Esophagus squamous epithelium (tissue), 5 donors: ENCODE results near the gene TMEM245. TPM values are rescaled to one million over a fixed set of nuclear protein-coding genes. Genes with fewer than 3 reads are reported as not detected.

Experiments used
- DNase-seq: peaks from one replicate; lab custom pipeline; 2025; lab: John Stamatoyannopoulos, UW
- H3K27ac ChIP-seq, 4 donors: fragments of 200-600 bp; sonication (generic); one replicate each; pipeline ENCODE4 v1.5.1; 2016 to 2019; ENCODE audit warnings: mild to moderate bottlenecking in 1 of 4
- H3K27me3 ChIP-seq, 4 donors: fragments of 200-600 bp; sonication (generic); 1 replicate in 3 of 4; 2 replicates in 1 of 4; pipeline versions ENCODE4 v1.5.1 to v1.6.0; 2017 to 2021; ENCODE audit warnings: antibody characterized with exemption in 1 of 4
- H3K36me3 ChIP-seq, 3 donors: fragments of 200-600 bp; sonication (generic); one replicate each; pipeline ENCODE4 v1.5.1; 2016 to 2019
- H3K4me1 ChIP-seq, 3 donors: fragments of 200-600 bp; sonication (generic); one replicate each; pipeline ENCODE4 v1.5.1; 2017 to 2019
- H3K4me3 ChIP-seq, 4 donors: fragments of 200-600 bp; sonication (generic); 1 replicate in 3 of 4; 2 replicates in 1 of 4; pipeline ENCODE4 v1.5.1; 2016 to 2019; ENCODE audit warnings: mild to moderate bottlenecking in 2 of 4, moderate library complexity in 1 of 4
- H3K9me3 ChIP-seq, 3 donors: fragments of 200-600 bp; sonication (generic); one replicate each; pipeline ENCODE4 v1.5.1; 2016 to 2019
- POLR2A ChIP-seq, 4 donors: fragments of 450-650 bp; IDR thresholded peaks; one replicate each; pipeline ENCODE4 v1.6.1; 2017; ENCODE audit warnings: antibody characterized with exemption in 4 of 4, mild to moderate bottlenecking in 4 of 4, moderate library complexity in 3 of 4
- WGBS, 2 donors: methylation state at CpG; one replicate each; pipeline ENCODE4 v1.1.5; 2018; 5-methylcytosine and 5-hydroxymethylcytosine counted together
- intact Hi-C: fragments of 100-400 bp; cut with DNase I; formaldehyde crosslinking; loops from one replicate; pipeline ENCODE4 v1.15.0; 2022
- total RNA-seq, 4 donors: library from RNA; depleted of rRNA; stranded (reverse); fragments of >200 nt; gene quantifications; one replicate each; pipeline ENCODE4 v1.1.0, GENCODE V29; 2016
- TF ChIP-seq, protein P1 (sequence below), 6 experiments: fragments of 450-650 bp in 4 of 6; fragments of 200-600 bp in 2 of 6; sonication (generic) in 2 of 6; IDR thresholded peaks; one replicate each; pipeline ENCODE4 v1.5.1; 2016 to 2019; ENCODE audit warnings: antibody characterized with exemption in 6 of 6, mild to moderate bottlenecking in 4 of 6, moderate library complexity in 4 of 6
- donor health status: DM: yes; HTN: yes; CAD: no.

TMEM245 gene
- total RNA-seq, 4 donors from 2014 or later: 12.5 to 45.4 (median 25.9) TPM

DNA sequence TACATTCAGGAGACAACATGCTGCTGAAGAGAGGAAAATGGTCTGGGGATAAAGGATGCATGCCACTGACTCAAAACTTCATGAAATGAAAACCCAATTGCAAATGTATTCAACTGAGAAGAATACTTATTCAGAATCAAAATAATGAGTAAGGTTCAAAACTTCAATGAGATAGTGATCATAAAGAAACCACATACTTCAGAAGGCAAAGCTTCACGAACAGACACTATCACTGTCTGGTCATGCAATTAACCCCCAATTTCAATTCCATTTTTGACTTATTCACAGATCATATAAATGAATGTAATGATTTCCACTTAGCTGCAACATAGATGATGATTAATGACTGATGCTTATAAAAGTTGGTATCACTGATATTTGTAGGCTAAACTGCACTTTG is 73.4 kb downstream of the TMEM245 start:
- no peaks in the 10 kb centered on the region for H3K27me3 ChIP-seq
- whole genome bisulfite sequencing, 2 donors: 85 to 88% methylated on average over 1 of the region's 1 CpG
- intact Hi-C loops: no loop called here
- H3K36me3 ChIP-seq: peaks cover 0 to 98% (median 26%) of the 10 kb centered on the region in 3 donors
- H3K9me3 ChIP-seq: no peaks in the 10 kb centered on the region
- no peak for DNase-seq
- no peak overlapping the region for H3K27ac ChIP-seq
- TF ChIP-seq, protein P1, sequence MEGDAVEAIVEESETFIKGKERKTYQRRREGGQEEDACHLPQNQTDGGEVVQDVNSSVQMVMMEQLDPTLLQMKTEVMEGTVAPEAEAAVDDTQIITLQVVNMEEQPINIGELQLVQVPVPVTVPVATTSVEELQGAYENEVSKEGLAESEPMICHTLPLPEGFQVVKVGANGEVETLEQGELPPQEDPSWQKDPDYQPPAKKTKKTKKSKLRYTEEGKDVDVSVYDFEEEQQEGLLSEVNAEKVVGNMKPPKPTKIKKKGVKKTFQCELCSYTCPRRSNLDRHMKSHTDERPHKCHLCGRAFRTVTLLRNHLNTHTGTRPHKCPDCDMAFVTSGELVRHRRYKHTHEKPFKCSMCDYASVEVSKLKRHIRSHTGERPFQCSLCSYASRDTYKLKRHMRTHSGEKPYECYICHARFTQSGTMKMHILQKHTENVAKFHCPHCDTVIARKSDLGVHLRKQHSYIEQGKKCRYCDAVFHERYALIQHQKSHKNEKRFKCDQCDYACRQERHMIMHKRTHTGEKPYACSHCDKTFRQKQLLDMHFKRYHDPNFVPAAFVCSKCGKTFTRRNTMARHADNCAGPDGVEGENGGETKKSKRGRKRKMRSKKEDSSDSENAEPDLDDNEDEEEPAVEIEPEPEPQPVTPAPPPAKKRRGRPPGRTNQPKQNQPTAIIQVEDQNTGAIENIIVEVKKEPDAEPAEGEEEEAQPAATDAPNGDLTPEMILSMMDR (IDR thresholded peaks at IDR 0.05): no peak
- no peak for TF ChIP-seq POLR2A (IDR thresholded peaks at IDR 0.05)
- no peak overlapping the region for H3K4me3 ChIP-seq
- H3K4me1 ChIP-seq: no peaks in the 10 kb centered on the region

- no peaks in the 10 kb centered on the region for H3K27me3 ChIP-seq
- intact Hi-C loops: no loop called here
- no peak for TF ChIP-seq POLR2A (IDR thresholded peaks at IDR 0.05)
- TF ChIP-seq, protein P1 (IDR thresholded peaks at IDR 0.05): no peak
- H3K9me3 ChIP-seq: no peaks in the 10 kb centered on the region
- peaks cover 0 to 84% (median 6%) of the 10 kb centered on the region in 3 donors for H3K36me3 ChIP-seq
- 94 to 98% methylated on average over 3 to 4 of the region's 4 CpGs for WGBS, 2 donors
- no peak overlapping the region for H3K27ac ChIP-seq
- no peak overlapping the region for H3K4me3 ChIP-seq
- no peak for DNase-seq
- no peaks in the 10 kb centered on the region for H3K4me1 ChIP-seq
These were observed 76.2 kb downstream of the TMEM245 start for GRCh38 chr9:109043578-109043977.

DNA sequence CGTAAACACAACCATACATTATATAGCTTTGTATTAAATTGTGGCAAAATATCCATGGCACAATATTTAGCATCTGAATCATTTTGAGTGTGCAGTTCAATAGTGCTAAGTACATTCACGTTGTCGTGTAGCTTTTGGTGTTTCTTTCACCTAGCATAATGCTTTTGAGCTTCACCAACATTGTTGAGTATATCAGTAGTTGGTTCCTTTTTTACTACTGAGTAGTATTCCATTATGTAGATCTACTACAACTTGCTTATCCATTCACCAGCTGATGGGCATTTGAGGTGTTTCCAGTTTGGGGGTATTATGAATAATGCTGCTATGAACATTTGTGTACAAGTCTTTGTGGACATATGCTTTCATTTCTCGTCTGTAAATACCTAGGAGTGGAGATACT is 79.2 kb downstream of the TMEM245 start:
- H3K4me1 ChIP-seq: peaks cover 0 to 26% (median 4%) of the 10 kb centered on the region in 3 donors
- H3K27me3 ChIP-seq: no peaks in the 10 kb centered on the region
- no peak for DNase-seq
- no peak overlapping the region for H3K27ac ChIP-seq
- 96 to 98% methylated on average over 4 of the region's 4 CpGs for WGBS, 2 donors
- TF ChIP-seq, protein P1 (IDR thresholded peaks at IDR 0.05): no peak
- TF ChIP-seq POLR2A (IDR thresholded peaks at IDR 0.05): no peak
- H3K4me3 ChIP-seq: no peak overlapping the region
- no peaks in the 10 kb centered on the region for H3K9me3 ChIP-seq
- H3K36me3 ChIP-seq: peaks cover 0 to 76% (median 4%) of the 10 kb centered on the region in 3 donors
- intact Hi-C loops: no loop called here

GRCh38 chr9:109039539-109039938 is 80.2 kb downstream of the TMEM245 start:
- H3K4me1 ChIP-seq: peaks cover 0 to 30% (median 4%) of the 10 kb centered on the region in 3 donors
- no peak overlapping the region for H3K27ac ChIP-seq
- no peaks in the 10 kb centered on the region for H3K27me3 ChIP-seq
- H3K4me3 ChIP-seq: no peak overlapping the region
- peaks cover 0 to 76% (median 4%) of the 10 kb centered on the region in 3 donors for H3K36me3 ChIP-seq
- 80 to 86% methylated on average over 4 of the region's 4 CpGs for WGBS, 2 donors
- no peaks in the 10 kb centered on the region for H3K9me3 ChIP-seq
- no peak for DNase-seq
- TF ChIP-seq, protein P1 (IDR thresholded peaks at IDR 0.05): no peak
- TF ChIP-seq POLR2A (IDR thresholded peaks at IDR 0.05): no peak
- intact Hi-C loops: no loop called here

DNA sequence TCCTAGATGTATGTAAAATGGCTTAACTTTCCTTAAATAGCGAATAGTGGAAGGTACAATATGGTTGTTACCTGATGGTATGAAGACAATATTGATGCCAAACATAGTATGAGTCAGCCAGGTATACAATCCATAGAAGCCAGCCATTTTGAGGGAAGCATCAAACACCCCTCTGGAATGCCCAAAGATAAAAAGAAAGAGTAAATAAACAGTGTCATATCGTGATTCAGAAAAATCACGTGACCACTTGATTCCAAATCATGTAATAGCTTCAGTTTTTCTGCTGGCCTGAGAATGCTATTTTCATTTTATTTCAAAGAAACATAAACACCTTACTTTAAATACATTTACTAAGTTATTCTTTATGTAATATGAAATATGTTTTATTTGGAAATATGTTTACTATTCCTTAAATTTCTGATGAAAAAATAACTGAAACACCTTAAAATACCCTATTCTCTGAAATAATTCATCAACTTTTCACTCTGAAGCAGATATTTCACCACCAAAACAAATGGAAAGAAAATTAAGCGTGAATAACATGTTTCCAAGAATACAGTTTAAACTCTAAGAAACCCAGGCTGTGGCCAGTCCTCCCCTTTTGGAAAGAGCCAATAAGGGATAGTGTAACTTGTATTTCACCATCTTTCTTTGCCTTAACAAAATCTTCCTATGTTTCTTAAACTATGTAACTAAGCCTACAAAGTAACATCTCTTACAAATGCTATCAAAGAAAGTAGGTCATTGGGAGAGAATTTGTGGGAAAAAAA is 81.6 kb downstream of the TMEM245 start:
- WGBS, 2 donors: 76 to 81% methylated on average over 4 of the region's 4 CpGs
- Histone ChIP-seq H3K9me3 (no peaks in the 10 kb centered on the region), H3K27ac (no peak overlapping the region), H3K4me1 (peaks cover 0 to 30% (median 4%) of the 10 kb centered on the region in 3 donors), H3K36me3 (peaks cover 0 to 77% (median 10%) of the 10 kb centered on the region in 3 donors), H3K27me3 (no peaks in the 10 kb centered on the region), H3K4me3 (no peak overlapping the region)
- intact Hi-C loops: no loop called here
- TF ChIP-seq POLR2A (IDR thresholded peaks at IDR 0.05): no peak
- TF ChIP-seq, protein P1 (IDR thresholded peaks at IDR 0.05): no peak
- no peak for DNase-seq
